Uterus (tissue), 2 donors: ENCODE measurements around the gene SEC24B.

Source experiments
- CTCF ChIP-seq, 4 experiments: fragments of 200-600 bp in 2 of 4; fragments of 450-650 bp in 2 of 4; sonication (generic) in 2 of 4; IDR thresholded peaks; one replicate each; pipeline ENCODE4 v1.5.1; 2016 to 2019; ENCODE audit warnings: antibody characterized with exemption in 4 of 4, mild to moderate bottlenecking in 2 of 4, moderate library complexity in 1 of 4
- POLR2A ChIP-seq, 2 donors: fragments of 450-650 bp; IDR thresholded peaks; one replicate each; pipeline ENCODE4 v1.6.1; 2016; ENCODE audit warnings: antibody characterized with exemption in 2 of 2, mild to moderate bottlenecking in 1 of 2, moderate library complexity in 1 of 2

GRCh38 chr4:109447278-109447677, 13.7 kb downstream of the SEC24B start:
- no peak for TF ChIP-seq CTCF (IDR thresholded peaks at IDR 0.05)
- TF ChIP-seq POLR2A (IDR thresholded peaks at IDR 0.05) = no peak
